GM08714 (cell line): ENCODE data around the gene FRMD1.

Experiments used
- H3K4me3 ChIP-seq: fragments of 200-500 bp; sonication (Bioruptor generic); 2 replicates; pipeline ENCODE4 v1.5.1; 2014; ENCODE audit warnings: mild to moderate bottlenecking, low read length, inconsistent platforms
- ZNF274 ChIP-seq: IDR thresholded peaks from 2 replicates; pipeline ENCODE4 v1.6.1; 2012; ENCODE audit warnings: mild to moderate bottlenecking, low read depth, low read length

The FRMD1 gene

GRCh38 chr6:168078943-168079405, at the start of gene FRMD1:
TSS of gene FRMD1 (minus strand) at chr6:168079212. CDS start at chr6:168079094, 118 bp downstream.
- no peak for TF ChIP-seq ZNF274
- H3K4me3 ChIP-seq: no peak within 1 kb of the TSS

GRCh38 chr6:168128006-168128630, 49.1 kb upstream of the FRMD1 start:
- no peak for TF ChIP-seq ZNF274
- H3K4me3 ChIP-seq: no peak overlapping the region

- TF ChIP-seq ZNF274: no peak
Observed at GRCh38 chr6:168127384-168127868, 48.4 kb upstream of the FRMD1 start.

GRCh38 chr6:168126566-168127383, 47.8 kb upstream of the FRMD1 start:
- H3K4me3 ChIP-seq: no peak overlapping the region
- TF ChIP-seq ZNF274: no peak

More at GRCh38 chr6:168127384-168127868, 48.4 kb upstream of the FRMD1 start:
- no peak overlapping the region for H3K4me3 ChIP-seq

DNA sequence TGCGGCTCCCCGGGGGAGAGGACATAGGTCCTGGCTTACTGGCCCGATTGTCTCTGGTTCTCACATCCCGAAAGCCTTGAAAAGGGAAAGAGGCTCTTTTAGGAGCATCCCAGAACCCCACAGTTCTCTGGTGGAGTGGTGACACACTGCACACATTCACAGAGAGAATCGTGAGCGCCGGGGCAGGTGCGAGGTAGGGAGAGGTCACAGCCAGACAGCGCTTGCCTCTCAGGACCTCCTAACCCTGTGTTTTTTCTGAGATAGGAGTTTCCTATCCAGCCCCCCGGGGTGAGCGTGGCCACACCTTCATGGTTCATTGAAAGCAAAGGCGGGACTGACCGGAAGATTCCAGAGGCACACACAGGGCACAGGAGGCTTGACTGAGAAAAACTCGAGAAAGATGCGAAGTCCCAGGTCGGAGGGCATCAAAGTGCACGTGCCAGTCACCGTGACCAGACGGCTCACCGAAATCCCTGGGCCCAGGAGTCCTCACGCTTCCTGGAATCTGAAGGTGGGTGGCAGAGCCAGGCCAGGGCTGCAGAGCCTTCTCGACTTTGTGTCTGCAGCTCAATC, 46.5 kb upstream of the FRMD1 start:
- no peak for TF ChIP-seq ZNF274
- no peak overlapping the region for H3K4me3 ChIP-seq

DNA sequence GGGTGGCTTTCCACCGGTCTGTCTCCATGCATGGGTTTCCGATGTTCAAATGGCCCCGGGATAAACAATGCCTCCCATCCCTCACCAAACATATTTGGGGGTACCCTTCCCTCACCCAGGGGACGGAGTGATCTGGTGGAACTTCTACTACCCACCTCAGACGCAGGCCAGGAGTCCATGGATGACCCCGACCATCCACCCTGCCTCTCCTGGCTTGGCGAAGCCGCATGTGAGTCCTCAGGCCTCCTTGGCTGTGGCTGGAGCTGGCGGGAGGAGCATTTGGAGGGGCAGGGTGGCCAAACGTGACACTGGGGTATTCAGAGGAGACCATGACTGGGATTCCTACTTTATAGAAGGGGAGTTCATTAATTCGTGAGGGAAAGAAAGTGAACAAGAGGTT, 45.9 kb upstream of the FRMD1 start:
- no peak overlapping the region for H3K4me3 ChIP-seq
- TF ChIP-seq ZNF274: no peak

GRCh38 chr6:168124158-168124557, 45.1 kb upstream of the FRMD1 start:
- H3K4me3 ChIP-seq: no peak overlapping the region
- no peak for TF ChIP-seq ZNF274

GRCh38 chr6:168123165-168123911, 44.3 kb upstream of the FRMD1 start:
- no peak for TF ChIP-seq ZNF274
- H3K4me3 ChIP-seq: no peak overlapping the region

DNA sequence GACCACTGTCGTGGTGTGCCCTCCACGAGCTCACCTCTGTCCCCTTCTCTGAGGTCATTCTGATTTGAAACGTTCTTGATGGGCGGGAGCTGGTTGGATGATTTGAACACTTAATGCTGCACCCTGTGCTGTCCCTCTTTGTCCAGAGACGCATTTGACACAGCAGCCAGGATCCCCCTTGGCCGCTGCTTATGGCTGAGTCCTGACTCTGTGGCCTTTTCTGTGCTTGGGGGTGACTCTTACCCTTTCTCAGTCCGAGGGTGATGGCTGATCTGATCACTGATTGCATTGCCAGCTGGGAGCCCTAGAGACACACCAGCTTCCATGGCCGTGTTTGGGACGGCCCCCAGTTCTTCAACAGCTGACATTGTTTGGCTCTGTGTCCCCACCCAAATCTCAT, 43.5 kb upstream of the FRMD1 start:
- no peak for TF ChIP-seq ZNF274
- H3K4me3 ChIP-seq: no peak overlapping the region

DNA sequence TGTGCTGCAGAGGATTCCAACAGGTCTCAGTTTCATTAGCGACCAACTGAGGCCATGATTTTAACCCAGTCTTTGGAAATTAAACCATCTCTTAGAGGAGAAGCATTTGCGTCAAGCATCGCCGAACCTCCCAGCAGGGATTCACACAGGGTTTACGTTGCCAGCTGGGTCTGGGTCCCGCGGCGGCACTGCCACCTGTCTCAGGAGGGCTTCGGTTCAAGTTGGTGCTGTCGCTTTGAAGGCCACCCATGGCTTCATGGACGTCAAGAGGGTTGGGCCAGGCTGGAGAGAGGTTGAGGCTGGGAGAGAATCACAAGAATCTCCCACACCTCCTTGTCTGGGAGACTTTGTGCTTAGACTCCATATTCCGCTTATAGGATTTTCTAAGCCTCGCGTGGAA, 43.0 kb upstream of the FRMD1 start:
- TF ChIP-seq ZNF274: no peak
- H3K4me3 ChIP-seq: no peak overlapping the region

GRCh38 chr6:168121303-168121665, 42.3 kb upstream of the FRMD1 start:
- no peak for TF ChIP-seq ZNF274
- H3K4me3 ChIP-seq: no peak overlapping the region

GRCh38 chr6:168120390-168121302, 41.6 kb upstream of the FRMD1 start:
- H3K4me3 ChIP-seq: no peak overlapping the region
- no peak for TF ChIP-seq ZNF274

- TF ChIP-seq ZNF274: no peak
- H3K4me3 ChIP-seq: no peak overlapping the region
Observed at GRCh38 chr6:168119539-168119938, 40.5 kb upstream of the FRMD1 start.
